Measurements from ENCODE around the gene TSPAN3.

TSPAN3 gene

GRCh38 chr15:77097248-77097721 lies 26.4 kb upstream of the TSPAN3 start:
- TF ChIP-seq GATA3 (IDR thresholded peaks at IDR 0.05; ENCODE audit: low read depth, low read length), result peak; percentile 45; the same call in 1 of the 2 replicates
- TF ChIP-seq GATA2 (IDR thresholded peaks at IDR 0.05; ENCODE audit: low read depth, low read length), result peak; percentile 88

- no peak for TF ChIP-seq GATA3 (IDR thresholded peaks at IDR 0.05; ENCODE audit: low read depth, low read length)
- no peak for TF ChIP-seq GATA2 (IDR thresholded peaks at IDR 0.05; ENCODE audit: low read depth, low read length)
Observed at GRCh38 chr15:77096541-77096940, 25.6 kb upstream of the TSPAN3 start.

DNA sequence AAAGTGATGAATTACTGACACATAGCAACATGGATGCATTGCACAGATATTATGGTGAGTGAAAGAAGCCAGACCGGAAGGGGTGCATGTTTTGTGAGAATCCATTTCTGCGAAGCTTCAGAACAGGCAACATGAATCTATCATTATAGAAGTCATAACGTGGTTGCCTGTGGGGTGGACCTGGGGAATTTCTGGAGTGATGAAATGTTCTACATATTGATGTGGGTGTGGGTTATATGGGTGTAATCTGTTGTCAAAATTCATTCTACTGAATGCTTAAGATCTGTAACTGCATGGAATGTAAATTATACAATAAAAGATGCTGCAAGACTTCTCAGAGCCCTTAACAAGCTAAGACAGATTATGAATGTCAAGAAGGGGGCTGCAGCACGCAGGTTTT lies 25.2 kb upstream of the TSPAN3 start:
- TF ChIP-seq GATA2 (IDR thresholded peaks at IDR 0.05; ENCODE audit: low read depth, low read length) (no peak), GATA3 (IDR thresholded peaks at IDR 0.05; ENCODE audit: low read depth, low read length) (no peak)

- TF ChIP-seq GATA2 (IDR thresholded peaks at IDR 0.05; ENCODE audit: low read depth, low read length) (no peak), GATA3 (IDR thresholded peaks at IDR 0.05; ENCODE audit: low read depth, low read length) (no peak)
Observed at GRCh38 chr15:77094397-77095030, 23.6 kb upstream of the TSPAN3 start.

- TF ChIP-seq GATA3 (IDR thresholded peaks at IDR 0.05; ENCODE audit: low read depth, low read length), result no peak
- no peak for TF ChIP-seq GATA2 (IDR thresholded peaks at IDR 0.05; ENCODE audit: low read depth, low read length)
Observed at GRCh38 chr15:77093436-77093835, 22.5 kb upstream of the TSPAN3 start.

DNA sequence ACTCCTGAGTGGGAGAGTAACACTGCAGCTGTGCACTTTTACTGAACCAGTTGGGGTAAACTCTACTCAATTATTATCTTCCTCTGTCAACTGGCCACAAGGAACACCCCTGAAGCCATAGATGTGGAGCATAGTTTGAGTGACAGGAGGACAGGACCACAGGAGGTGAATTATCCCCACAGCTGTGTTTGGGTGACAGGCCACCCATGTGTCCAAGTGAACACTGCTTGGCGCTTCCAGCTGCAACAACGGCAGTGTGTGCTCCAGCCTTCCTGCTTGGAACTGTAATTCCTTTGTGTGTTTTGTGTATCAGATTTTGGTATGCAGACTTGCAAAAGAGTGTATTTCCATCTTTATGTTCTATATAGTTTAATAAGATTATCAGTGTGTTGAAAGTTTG lies 20.2 kb upstream of the TSPAN3 start:
- TF ChIP-seq GATA2 (IDR thresholded peaks at IDR 0.05; ENCODE audit: low read depth, low read length) (no peak), GATA3 (IDR thresholded peaks at IDR 0.05; ENCODE audit: low read depth, low read length) (no peak)

GRCh38 chr15:77087213-77087612 lies 16.3 kb upstream of the TSPAN3 start:
- no peak for TF ChIP-seq GATA2 (IDR thresholded peaks at IDR 0.05; ENCODE audit: low read depth, low read length)
- TF ChIP-seq GATA3 (IDR thresholded peaks at IDR 0.05; ENCODE audit: low read depth, low read length), result no peak

- TF ChIP-seq GATA3 (IDR thresholded peaks at IDR 0.05; ENCODE audit: low read depth, low read length) (no peak), GATA2 (IDR thresholded peaks at IDR 0.05; ENCODE audit: low read depth, low read length) (no peak)
Observed at GRCh38 chr15:77085297-77085696, 14.4 kb upstream of the TSPAN3 start.

DNA sequence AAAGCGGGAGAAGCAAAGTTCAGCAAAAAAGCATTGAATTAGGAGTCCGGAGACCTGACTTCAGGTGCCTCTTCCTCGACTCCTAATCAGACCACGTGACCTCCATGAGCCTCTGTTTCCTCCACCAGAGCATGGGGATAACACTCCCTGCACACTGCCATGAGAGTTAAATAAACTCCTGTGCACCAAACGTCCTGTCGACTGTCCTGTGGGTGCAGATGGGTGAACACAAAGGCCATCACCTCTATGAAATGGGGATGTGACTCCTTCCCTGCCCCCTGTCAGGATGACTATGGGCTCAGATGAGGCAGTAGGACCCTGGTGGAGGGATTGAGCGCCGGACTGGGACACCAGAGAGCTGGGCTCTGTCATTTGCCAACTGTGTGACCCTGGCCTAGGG lies 13.5 kb upstream of the TSPAN3 start:
- TF ChIP-seq GATA2 (IDR thresholded peaks at IDR 0.05; ENCODE audit: low read depth, low read length), result no peak
- no peak for TF ChIP-seq GATA3 (IDR thresholded peaks at IDR 0.05; ENCODE audit: low read depth, low read length)

DNA sequence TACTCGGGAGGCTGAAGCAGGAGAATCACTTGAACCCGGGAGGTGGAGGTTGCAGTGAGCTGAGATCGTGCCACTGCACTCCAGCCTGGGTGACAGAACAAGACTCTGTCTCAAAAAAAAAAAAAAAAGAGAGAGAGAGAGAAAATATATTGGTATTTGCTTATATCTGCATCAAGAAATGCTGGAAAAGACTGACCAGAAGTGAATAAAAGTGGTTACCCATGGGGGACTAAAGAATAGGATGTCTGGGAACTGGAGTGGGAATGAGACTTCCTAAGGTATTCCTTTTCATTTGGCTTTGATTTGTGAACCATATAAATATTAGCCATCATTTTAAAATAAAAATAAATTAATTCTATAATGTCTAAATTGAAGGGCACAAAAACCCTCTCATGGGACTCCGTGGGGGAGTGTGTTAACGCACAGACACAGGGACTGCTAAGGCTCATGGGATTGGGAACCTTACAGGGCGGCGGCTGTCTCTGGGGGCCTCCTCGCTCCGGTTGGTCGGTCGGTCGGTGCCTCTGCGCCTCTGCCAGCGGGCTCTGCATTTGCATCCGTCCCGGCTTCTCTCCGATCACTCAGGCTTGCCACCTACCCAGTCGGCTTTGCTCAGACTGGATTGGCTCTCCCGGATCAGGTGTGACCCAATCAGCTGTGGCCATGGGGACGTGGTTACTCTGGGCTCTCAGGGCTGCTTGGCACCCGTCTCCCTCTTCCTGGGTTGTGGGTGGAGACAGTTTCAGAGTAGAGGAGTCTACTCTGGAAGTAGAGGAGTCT lies 12.7 kb upstream of the TSPAN3 start:
- TF ChIP-seq GATA2 (IDR thresholded peaks at IDR 0.05; ENCODE audit: low read depth, low read length), result no peak
- TF ChIP-seq GATA3 (IDR thresholded peaks at IDR 0.05; ENCODE audit: low read depth, low read length), result no peak

DNA sequence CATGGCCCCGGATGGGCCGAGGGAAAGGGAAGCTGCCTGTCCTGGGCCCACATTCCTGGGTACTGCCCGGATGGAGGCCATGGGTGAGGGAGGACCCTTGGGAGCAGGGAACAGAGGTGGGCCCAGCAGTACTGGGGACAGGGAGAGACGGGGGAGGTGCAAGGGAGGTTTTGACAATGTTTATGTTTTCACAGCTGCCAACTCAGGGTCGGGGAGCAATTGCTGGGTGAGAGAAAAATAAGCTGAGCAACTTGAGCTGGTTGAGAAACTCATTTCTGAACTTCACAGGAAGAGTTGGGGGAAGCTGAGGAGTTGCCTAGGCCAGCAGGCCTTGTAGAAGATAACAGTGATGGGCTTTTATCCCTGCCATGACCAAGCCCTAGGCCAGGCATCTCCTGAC lies 11.1 kb upstream of the TSPAN3 start:
- TF ChIP-seq GATA2 (IDR thresholded peaks at IDR 0.05; ENCODE audit: low read depth, low read length) (no peak), GATA3 (IDR thresholded peaks at IDR 0.05; ENCODE audit: low read depth, low read length) (no peak)

- TF ChIP-seq GATA3 (IDR thresholded peaks at IDR 0.05; ENCODE audit: low read depth, low read length), result no peak
Observed at GRCh38 chr15:77076323-77076915, 5.5 kb upstream of the TSPAN3 start.

DNA sequence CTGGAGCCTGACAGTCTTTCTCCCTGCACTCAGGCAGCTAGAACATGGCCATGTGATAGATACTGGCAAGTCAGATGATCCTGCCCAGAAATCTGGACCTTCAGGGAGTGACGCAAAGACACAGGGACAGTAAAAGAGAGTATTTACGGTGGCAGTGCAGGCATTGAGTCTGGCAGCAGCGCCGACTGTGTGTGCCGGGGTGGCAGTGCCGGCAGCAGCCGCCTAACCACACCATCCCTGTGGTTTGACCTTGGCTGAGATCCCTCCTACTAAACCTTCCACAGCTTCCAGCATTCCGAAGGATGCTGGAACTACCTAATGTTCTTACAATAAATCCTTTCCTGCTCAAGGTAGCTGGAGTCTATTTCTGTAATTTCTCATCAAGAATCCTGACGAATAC lies 4.6 kb upstream of the TSPAN3 start:
- TF ChIP-seq GATA3 (IDR thresholded peaks at IDR 0.05; ENCODE audit: low read depth, low read length), result no peak
- TF ChIP-seq GATA2 (IDR thresholded peaks at IDR 0.05; ENCODE audit: low read depth, low read length), result no peak

- TF ChIP-seq GATA3 (IDR thresholded peaks at IDR 0.05; ENCODE audit: low read depth, low read length), result no peak
- TF ChIP-seq GATA2 (IDR thresholded peaks at IDR 0.05; ENCODE audit: low read depth, low read length), result no peak
Observed at GRCh38 chr15:77074350-77074749, 3.4 kb upstream of the TSPAN3 start.
